Hepatocyte (in vitro differentiated cells): Measurements from ENCODE around the gene SDC3.

Experiments used
- EZH2 ChIP-seq: fragments of 200-600 bp; sonication (generic); IDR thresholded peaks from 2 replicates; pipeline ENCODE4 v1.6.1; 2016; ENCODE audit warnings: antibody characterized with exemption, mild to moderate bottlenecking, borderline replicate concordance
- TF ChIP-seq, protein P1 (sequence below): fragments of 200-600 bp; sonication (generic); IDR thresholded peaks from 2 replicates; pipeline ENCODE4 v1.5.1; 2016; ENCODE audit warnings: antibody characterized with exemption, mild to moderate bottlenecking; ENCODE audit not compliant: poor library complexity

DNA sequence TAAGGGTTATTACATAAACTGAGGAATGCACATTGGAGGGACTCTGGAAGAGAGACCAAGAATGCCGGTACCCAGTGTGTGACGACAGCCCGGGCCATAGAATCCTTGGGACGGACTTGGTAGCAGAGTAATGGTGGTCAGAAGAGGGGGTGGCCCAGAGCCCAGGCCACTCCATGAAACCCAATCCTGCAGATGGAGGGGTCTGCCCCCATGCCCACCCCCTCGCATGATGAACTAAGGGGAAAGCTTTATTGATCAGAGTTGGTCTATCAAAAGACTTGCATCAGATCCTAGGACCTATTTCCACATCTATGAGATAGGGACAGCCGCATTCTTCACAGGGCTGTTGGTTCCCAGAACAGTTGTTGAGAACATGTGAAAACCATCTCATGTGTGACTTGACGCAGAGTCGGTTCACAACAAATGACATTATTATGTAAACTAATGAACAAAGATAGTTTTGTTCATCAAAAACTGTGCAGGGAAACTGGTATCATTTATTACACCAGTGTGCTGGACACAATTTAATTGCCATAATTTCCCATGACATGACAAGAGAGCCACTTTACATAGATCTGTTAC is 21.5 kb upstream of the SDC3 start:
- TF ChIP-seq, protein P1, sequence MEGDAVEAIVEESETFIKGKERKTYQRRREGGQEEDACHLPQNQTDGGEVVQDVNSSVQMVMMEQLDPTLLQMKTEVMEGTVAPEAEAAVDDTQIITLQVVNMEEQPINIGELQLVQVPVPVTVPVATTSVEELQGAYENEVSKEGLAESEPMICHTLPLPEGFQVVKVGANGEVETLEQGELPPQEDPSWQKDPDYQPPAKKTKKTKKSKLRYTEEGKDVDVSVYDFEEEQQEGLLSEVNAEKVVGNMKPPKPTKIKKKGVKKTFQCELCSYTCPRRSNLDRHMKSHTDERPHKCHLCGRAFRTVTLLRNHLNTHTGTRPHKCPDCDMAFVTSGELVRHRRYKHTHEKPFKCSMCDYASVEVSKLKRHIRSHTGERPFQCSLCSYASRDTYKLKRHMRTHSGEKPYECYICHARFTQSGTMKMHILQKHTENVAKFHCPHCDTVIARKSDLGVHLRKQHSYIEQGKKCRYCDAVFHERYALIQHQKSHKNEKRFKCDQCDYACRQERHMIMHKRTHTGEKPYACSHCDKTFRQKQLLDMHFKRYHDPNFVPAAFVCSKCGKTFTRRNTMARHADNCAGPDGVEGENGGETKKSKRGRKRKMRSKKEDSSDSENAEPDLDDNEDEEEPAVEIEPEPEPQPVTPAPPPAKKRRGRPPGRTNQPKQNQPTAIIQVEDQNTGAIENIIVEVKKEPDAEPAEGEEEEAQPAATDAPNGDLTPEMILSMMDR: no peak
- no peak for TF ChIP-seq EZH2
